OCI-LY7 (cell line): ENCODE results near the gene PLEKHG5. TPM values are rescaled to one million over a fixed set of nuclear protein-coding genes. Genes with fewer than 3 reads are reported as not detected.
"Not testable (repeated sequence)": the region's sequence is repeated elsewhere in the genome, so short reads cannot be mapped to it uniquely, and the experiment has no call there.

Source experiments
- BruUV-seq: library from RNA; stranded (reverse); fragments of 400-500 nt; replicated peaks from 2 replicates; lab custom pipeline; 2021; lab: Mats Ljungman, UMichigan
- CTCF ChIA-PET: fragments of 300-600 bp; sonication (Branson Sonifier 250); formaldehyde crosslinking; loops from one replicate; lab custom pipeline; 2022; ENCODE audit warnings: antibody characterized with exemption; ENCODE audit not compliant: unreplicated experiment; lab: Charles Lee
- POLR2A ChIA-PET: fragments of 300-600 bp; sonication (Branson Sonifier 250); formaldehyde crosslinking; loops from one replicate; lab custom pipeline; 2022; ENCODE audit warnings: antibody characterized with exemption; lab: Charles Lee
- DNase-seq: peaks from one replicate; pipeline ENCODE4 v3.0.0-alpha.2; 2015; ENCODE audit warnings: low spot score
- H2AFZ ChIP-seq: fragments of 200-600 bp; sonication (generic), shearing (Covaris generic); 2 replicates; pipeline ENCODE4 v1.6.1; 2014; ENCODE audit warnings: mild to moderate bottlenecking, antibody characterized with exemption, low read length, moderate library complexity
- H3K27ac ChIP-seq: fragments of 200-600 bp; sonication (generic); 2 replicates; pipeline ENCODE4 v1.5.1; 2014; ENCODE audit warnings: mixed run types, low read depth, mild to moderate bottlenecking, moderate library complexity, low read length, inconsistent platforms; ENCODE audit not compliant: poor library complexity, severe bottlenecking
- H3K36me3 ChIP-seq: fragments of 200-600 bp; sonication (generic); 2 replicates; pipeline ENCODE4 v1.6.1; 2014; ENCODE audit warnings: mild to moderate bottlenecking, antibody characterized with exemption, low read length, moderate library complexity, mixed read lengths; ENCODE audit not compliant: insufficient read depth
- H3K4me1 ChIP-seq: fragments of 200-600 bp; sonication (generic); 2 replicates; pipeline ENCODE4 v1.5.1; 2014; ENCODE audit warnings: mild to moderate bottlenecking, low read length; ENCODE audit not compliant: insufficient read depth, poor library complexity, severe bottlenecking
- H3K4me2 ChIP-seq: fragments of 200-600 bp; sonication (generic); 2 replicates; pipeline ENCODE4 v1.6.1; 2014; ENCODE audit warnings: mild to moderate bottlenecking, low read length
- H3K4me3 ChIP-seq: fragments of 200-600 bp; sonication (generic); 2 replicates; pipeline ENCODE4 v1.5.1; 2014; ENCODE audit warnings: mild to moderate bottlenecking, low read depth, low read length; ENCODE audit not compliant: poor library complexity, severe bottlenecking
- H3K79me2 ChIP-seq: fragments of 200-600 bp; sonication (generic); 2 replicates; pipeline ENCODE4 v1.6.1; 2016; ENCODE audit warnings: low read depth, mild to moderate bottlenecking, low read length, moderate library complexity, mixed read lengths; ENCODE audit not compliant: insufficient read depth
- H3K9me2 ChIP-seq: fragments of 200-600 bp; sonication (generic); 2 replicates; pipeline ENCODE4 v1.6.1; 2016; ENCODE audit warnings: mild to moderate bottlenecking, low read length, mixed read lengths; ENCODE audit not compliant: insufficient read depth
- H3K9me3 ChIP-seq: fragments of 200-600 bp; sonication (generic); 2 replicates; pipeline ENCODE4 v1.6.1; 2014; ENCODE audit warnings: mild to moderate bottlenecking, mixed run types, low read length, mixed read lengths
- H4K20me1 ChIP-seq: fragments of 200-600 bp; sonication (generic); 2 replicates; pipeline ENCODE4 v1.6.1; 2014; ENCODE audit warnings: mild to moderate bottlenecking, antibody characterized with exemption, low read length, moderate library complexity, mixed read lengths; ENCODE audit not compliant: insufficient read depth
- EZH2phosphoT487 ChIP-seq: fragments of 200-600 bp; sonication (generic); IDR thresholded peaks from 2 replicates; pipeline ENCODE4 v1.6.1; 2018; ENCODE audit warnings: low read depth, borderline replicate concordance, mild to moderate bottlenecking, mixed run types, antibody characterized with exemption, low read length, moderate library complexity, mixed read lengths
- intact Hi-C: fragments of 100-400 bp; cut with micrococcal nuclease; formaldehyde crosslinking; loops from one replicate; pipeline ENCODE4 v1.10.0; 2022; ENCODE audit not compliant: unreplicated experiment
- total RNA-seq, 2 experiments: library from RNA; depleted of rRNA in 1 of 2; stranded (reverse); fragments of >200 nt in 1 of 2; shearing (Covaris generic) in 1 of 2; gene quantifications; 2 replicates each; pipeline ENCODE4 v1.2.3, GENCODE V29; 2014 to 2022
- TF ChIP-seq, protein P1 (sequence below): fragments of 200-600 bp; sonication (generic); conservative IDR thresholded peaks from 2 replicates; pipeline ENCODE4 v1.5.1; 2014; ENCODE audit warnings: mild to moderate bottlenecking, antibody characterized with exemption, low read length, moderate library complexity, mixed read lengths

PLEKHG5 gene
- total RNA-seq, 2 experiments from 2014 or later = 1.6 to 2.4 TPM

DNA sequence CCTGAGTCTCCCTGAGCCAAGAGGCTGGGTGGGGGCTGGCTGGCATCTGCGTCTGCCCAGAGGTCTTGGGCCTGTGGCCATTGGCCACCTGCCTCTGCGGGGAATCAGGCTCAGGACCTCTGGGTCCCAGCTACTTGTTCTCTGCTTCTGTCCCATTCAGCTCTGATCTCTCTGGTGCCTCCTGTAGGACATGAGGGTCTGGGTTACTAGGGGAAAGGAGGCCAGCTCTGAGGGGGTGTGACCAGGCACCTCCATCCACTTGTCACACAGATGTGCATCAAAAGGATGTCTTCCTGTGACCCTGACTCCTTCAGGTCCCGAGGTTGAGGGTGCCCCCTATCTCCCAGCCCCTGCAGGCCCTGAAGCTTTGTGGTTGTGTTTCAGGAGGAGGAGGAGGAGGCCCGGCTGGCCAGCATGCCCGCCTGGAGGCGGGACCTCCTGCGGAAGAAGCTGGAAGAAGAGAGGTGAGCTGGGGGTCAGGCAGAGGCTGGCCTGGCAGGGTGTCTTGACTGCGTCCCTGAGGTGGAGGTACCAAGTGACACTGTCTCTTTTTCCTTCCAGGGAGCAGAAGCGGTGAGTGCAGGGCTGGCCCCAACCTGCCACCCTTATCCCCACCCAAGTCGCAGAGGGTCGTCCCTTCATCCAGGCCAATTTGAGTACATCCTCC lies 34.5 kb downstream of the PLEKHG5 start:
- Histone ChIP-seq H3K79me2 (no peaks in the 10 kb centered on the region), H3K36me3 (no peaks in the 10 kb centered on the region), H3K4me1 (no peaks in the 10 kb centered on the region), H3K4me2 (no peak overlapping the region), H3K9me2 (no peaks in the 10 kb centered on the region), H3K27ac (no peak overlapping the region), H3K4me3 (no peak overlapping the region), H4K20me1 (no peaks in the 10 kb centered on the region), H2AFZ (no peak overlapping the region), H3K9me3 (no peaks in the 10 kb centered on the region)
- CTCF ChIA-PET = no interaction called here
- POLR2A ChIA-PET = no interaction called here
- TF ChIP-seq, protein P1, sequence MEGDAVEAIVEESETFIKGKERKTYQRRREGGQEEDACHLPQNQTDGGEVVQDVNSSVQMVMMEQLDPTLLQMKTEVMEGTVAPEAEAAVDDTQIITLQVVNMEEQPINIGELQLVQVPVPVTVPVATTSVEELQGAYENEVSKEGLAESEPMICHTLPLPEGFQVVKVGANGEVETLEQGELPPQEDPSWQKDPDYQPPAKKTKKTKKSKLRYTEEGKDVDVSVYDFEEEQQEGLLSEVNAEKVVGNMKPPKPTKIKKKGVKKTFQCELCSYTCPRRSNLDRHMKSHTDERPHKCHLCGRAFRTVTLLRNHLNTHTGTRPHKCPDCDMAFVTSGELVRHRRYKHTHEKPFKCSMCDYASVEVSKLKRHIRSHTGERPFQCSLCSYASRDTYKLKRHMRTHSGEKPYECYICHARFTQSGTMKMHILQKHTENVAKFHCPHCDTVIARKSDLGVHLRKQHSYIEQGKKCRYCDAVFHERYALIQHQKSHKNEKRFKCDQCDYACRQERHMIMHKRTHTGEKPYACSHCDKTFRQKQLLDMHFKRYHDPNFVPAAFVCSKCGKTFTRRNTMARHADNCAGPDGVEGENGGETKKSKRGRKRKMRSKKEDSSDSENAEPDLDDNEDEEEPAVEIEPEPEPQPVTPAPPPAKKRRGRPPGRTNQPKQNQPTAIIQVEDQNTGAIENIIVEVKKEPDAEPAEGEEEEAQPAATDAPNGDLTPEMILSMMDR = no peak
- TF ChIP-seq EZH2phosphoT487 = no peak
- no peak for DNase-seq
- intact Hi-C loops = no loop called here
- BruUV-seq = no TSS peak

DNA sequence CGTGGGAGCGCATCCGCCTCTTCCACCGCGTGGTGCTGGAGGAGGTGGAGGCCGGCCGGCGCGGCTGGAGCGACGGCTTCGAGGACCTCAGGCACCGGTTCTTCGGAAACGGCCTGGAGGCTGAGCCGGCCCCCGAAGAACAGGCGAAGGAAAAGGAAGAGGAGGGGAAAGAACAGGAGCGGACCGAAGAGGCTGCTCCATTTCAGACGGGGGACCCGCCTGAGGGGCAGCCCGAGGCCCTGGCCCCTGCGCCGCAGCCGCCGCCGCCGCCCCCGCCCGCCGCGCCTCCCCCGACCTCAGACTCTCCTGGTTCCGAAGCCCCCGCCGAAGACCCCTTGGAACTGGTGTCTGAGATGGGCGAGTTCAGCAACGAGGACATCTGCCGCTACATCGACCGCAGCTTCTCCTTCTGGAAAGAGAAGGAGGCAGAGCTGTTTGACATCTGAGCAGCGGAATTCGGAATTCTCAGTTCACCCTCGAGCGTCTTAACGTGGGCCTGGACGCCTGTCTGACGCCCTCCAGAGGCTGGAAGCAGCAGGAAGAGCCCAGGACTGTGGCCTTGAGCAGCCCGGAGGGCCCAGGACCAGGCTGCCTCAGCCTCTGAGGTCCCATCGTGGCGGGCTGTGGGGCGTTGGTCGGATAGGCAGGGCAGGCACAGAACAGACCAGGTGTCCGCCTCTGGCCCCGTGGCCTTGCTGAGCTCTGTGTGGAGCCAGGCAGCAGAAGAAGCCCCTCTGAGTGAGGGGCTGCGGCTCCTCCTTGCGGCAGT lies 35.5 kb downstream of the PLEKHG5 start:
- H3K9me2 ChIP-seq, H3K4me2 ChIP-seq, H4K20me1 ChIP-seq, H2AFZ ChIP-seq, DNase-seq, H3K36me3 ChIP-seq, H3K4me1 ChIP-seq, H3K27ac ChIP-seq, H3K79me2 ChIP-seq, POLR2A ChIA-PET, H3K9me3 ChIP-seq, intact Hi-C loops, H3K4me3 ChIP-seq, CTCF ChIA-PET, BruUV-seq: not testable (repeated sequence)

DNA sequence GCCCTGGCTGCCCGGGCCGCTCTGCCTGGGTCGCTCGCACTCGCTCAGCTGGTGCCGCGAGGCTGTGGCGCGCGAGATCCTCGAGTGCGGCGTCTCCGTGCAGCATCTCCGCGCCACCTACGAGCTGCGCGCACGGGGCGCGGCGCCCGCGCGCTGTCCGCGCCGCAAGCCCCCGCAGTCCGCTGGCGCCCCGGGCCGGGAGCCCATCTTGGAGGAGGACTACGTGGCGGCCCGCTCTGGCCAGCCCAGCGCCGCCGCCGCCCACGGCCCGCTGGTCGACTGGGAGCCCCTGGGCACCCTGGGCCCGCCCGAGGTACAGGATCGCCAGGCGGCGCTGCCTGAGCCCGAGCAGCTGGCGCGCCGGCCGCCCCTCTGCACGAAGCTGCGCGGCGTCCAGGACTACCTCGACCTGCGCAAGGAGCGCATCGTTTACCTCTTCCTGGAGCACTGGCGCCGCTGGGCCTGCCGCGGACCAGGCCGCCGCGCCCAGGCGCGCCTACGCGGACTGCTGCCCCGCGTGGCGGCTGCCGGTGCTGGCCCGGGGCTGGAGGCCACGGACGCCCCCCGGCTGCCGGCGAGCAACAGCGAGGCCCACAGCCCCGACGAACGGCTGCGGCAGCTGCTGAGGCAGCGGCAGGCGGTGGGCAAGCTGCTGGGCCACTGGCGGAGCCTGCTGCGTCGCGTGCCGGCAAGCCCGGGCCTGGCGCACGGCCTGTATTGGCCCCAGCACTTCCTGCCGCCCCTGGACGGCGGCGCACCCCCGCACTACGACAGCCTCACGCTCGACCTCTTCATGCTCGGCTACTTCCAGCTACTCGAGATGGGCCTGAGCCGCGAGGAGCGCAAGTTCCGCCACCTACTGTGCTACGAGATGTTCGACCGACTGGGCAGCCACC lies 36.4 kb downstream of the PLEKHG5 start:
- intact Hi-C loops = no loop called here
- H4K20me1 ChIP-seq = no peaks in the 10 kb centered on the region
- no peak for DNase-seq
- no peaks in the 10 kb centered on the region for H3K9me2 ChIP-seq
- H3K9me3 ChIP-seq = no peaks in the 10 kb centered on the region
- ChIA-PET POLR2A (no interaction called here), CTCF (no interaction called here)
- no peak overlapping the region for H2AFZ ChIP-seq
- no peak for TF ChIP-seq EZH2phosphoT487
- TF ChIP-seq, protein P1 = no peak
- no peaks in the 10 kb centered on the region for H3K79me2 ChIP-seq
- no peak overlapping the region for H3K27ac ChIP-seq
- BruUV-seq = no TSS peak
- H3K4me1 ChIP-seq = no peaks in the 10 kb centered on the region
- H3K4me2 ChIP-seq = no peak overlapping the region
- no peak overlapping the region for H3K4me3 ChIP-seq
- H3K36me3 ChIP-seq = no peaks in the 10 kb centered on the region

DNA sequence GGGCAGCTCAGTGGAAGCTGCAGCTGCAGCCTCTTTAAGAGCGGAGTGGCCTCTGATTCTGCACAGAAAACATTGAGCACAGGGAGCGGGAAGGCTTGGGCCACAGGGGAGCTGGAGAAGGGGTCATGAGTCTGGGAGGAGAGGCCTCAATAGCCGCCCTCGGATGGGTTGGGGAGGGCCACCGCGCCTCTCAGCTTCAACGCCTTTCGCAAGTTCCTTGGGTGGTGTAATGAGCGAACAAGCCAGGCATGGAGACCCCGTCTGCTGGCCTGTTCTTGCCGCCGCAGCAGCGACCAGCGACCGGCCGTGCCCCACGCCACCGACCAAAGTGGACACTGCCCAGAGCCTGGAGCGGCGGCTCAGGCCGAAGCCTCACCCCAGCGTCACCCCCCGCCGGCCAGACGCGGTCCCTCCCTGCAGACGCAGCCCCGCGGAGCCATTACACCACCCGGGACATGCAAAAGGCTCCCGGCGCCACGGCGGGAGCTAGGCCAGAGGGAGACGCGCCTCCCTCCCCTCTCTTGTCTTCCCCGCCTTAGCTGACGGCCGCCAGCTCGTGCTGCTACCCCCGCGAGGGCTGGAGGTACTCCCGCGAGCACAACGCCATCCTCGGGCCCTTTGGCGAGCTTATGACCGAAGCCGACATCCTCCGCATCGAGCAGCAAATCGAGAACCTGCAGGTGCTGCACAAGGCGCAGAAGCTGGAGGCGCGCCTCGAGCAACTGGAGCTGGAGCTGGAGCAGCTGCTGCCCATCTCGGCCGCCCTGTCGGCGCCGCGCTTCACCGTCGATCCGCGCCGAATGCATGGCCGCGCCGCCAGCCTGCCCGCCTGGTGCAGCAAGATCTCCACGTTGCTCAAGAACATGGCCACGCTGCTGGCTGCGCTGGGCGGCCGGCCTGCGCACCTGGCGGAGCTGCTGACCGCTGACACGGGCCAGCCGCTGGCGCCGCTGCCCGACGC lies 37.3 kb downstream of the PLEKHG5 start:
- intact Hi-C loops, H3K4me2 ChIP-seq, H3K4me1 ChIP-seq, H4K20me1 ChIP-seq, H3K36me3 ChIP-seq, H3K9me2 ChIP-seq, DNase-seq, H3K9me3 ChIP-seq, H3K79me2 ChIP-seq, H3K4me3 ChIP-seq, H3K27ac ChIP-seq, H2AFZ ChIP-seq, POLR2A ChIA-PET, BruUV-seq: not testable (repeated sequence)
- CTCF ChIA-PET = interaction anchor here (0.6 kb wide), 1 partner anchor 1703 kb away, joined by 3 read pairs; no protein-coding TSS in a partner anchor
